Liver (tissue), 9 donors: Measurements from ENCODE around the gene FILIP1L. TPM values are rescaled to one million over a fixed set of nuclear protein-coding genes. Genes with fewer than 3 reads are reported as not detected.

Experiments used
- DNase-seq: peaks from one replicate; pipeline ENCODE4 v3.0.0-alpha.2; 2017; ENCODE audit warnings: low spot score
- H3K27ac ChIP-seq, 2 donors: one replicate each; pipeline ENCODE4 v1.7.0; 2013; ENCODE audit warnings: inconsistent platforms in 2 of 2, low read length in 2 of 2, control low read depth in 1 of 2, low read depth in 1 of 2, mild to moderate bottlenecking in 1 of 2
- H3K27me3 ChIP-seq, 4 donors: one replicate each; pipeline versions ENCODE4 v1.6.1 to v1.7.0; 2013; ENCODE audit warnings: low read length in 3 of 4, inconsistent platforms in 1 of 4, mild to moderate bottlenecking in 1 of 4, moderate library complexity in 1 of 4; ENCODE audit not compliant: control insufficient read depth in 4 of 4, insufficient read depth in 4 of 4
- H3K36me3 ChIP-seq, 4 donors: one replicate each; pipeline versions ENCODE4 v1.6.1 to v1.7.0; 2013; ENCODE audit warnings: low read length in 3 of 4, mild to moderate bottlenecking in 3 of 4, low read depth in 1 of 4, moderate library complexity in 1 of 4; ENCODE audit not compliant: control insufficient read depth in 4 of 4, insufficient read depth in 3 of 4
- H3K4me1 ChIP-seq, 4 donors: one replicate each; pipeline versions ENCODE4 v1.6.1 to v1.7.0; 2013; ENCODE audit warnings: low read length in 3 of 4, mild to moderate bottlenecking in 3 of 4, moderate library complexity in 1 of 4; ENCODE audit not compliant: control insufficient read depth in 4 of 4, insufficient read depth in 4 of 4
- H3K4me3 ChIP-seq, 3 donors: one replicate each; pipeline versions ENCODE4 v1.6.1 to v1.7.0; 2013; ENCODE audit warnings: low read length in 3 of 3, control low read depth in 1 of 3, low read depth in 1 of 3, mild to moderate bottlenecking in 1 of 3
- H3K9ac ChIP-seq, 2 donors: one replicate each; pipeline ENCODE4 v1.7.0; 2013; ENCODE audit warnings: low read length in 2 of 2, mild to moderate bottlenecking in 2 of 2, moderate library complexity in 2 of 2, control low read depth in 1 of 2, low read depth in 1 of 2
- H3K9me3 ChIP-seq, 4 donors: one replicate each; pipeline versions ENCODE4 v1.6.1 to v1.7.0; 2013; ENCODE audit warnings: low read length in 3 of 4; ENCODE audit not compliant: control insufficient read depth in 4 of 4
- EGR1 ChIP-seq, 2 donors: IDR thresholded peaks; 2 replicates each; pipeline ENCODE4 v1.6.1; 2016 to 2018; ENCODE audit warnings: antibody characterized with exemption in 2 of 2, low read depth in 2 of 2
- FOXA1 ChIP-seq: IDR thresholded peaks from 2 replicates; pipeline ENCODE4 v1.6.1; 2016; ENCODE audit warnings: antibody characterized with exemption
- FOXA2 ChIP-seq: IDR thresholded peaks from 2 replicates; pipeline ENCODE4 v1.6.1; 2016; ENCODE audit warnings: antibody characterized with exemption
- GABPA ChIP-seq, 2 donors: IDR thresholded peaks in 1 of 2; conservative IDR thresholded peaks in 1 of 2; 2 replicates each; pipeline ENCODE4 v1.6.1; 2016; ENCODE audit warnings: antibody characterized with exemption in 2 of 2, mild to moderate bottlenecking in 1 of 2, moderate library complexity in 1 of 2
- HNF4A ChIP-seq, 2 donors: conservative IDR thresholded peaks; 2 replicates each; pipeline ENCODE4 v1.6.1; 2016; ENCODE audit warnings: antibody characterized with exemption in 2 of 2, mild to moderate bottlenecking in 2 of 2
- HNF4G ChIP-seq: IDR thresholded peaks from 2 replicates; pipeline ENCODE4 v1.6.1; 2016; ENCODE audit warnings: antibody characterized with exemption
- JUND ChIP-seq, 2 donors: IDR thresholded peaks; 2 replicates each; pipeline ENCODE4 v1.6.1; 2016; ENCODE audit warnings: antibody characterized with exemption in 2 of 2
- NR2F2 ChIP-seq: IDR thresholded peaks from 2 replicates; pipeline ENCODE4 v1.6.1; 2016; ENCODE audit warnings: antibody characterized with exemption
- RAD21 ChIP-seq, 2 donors: IDR thresholded peaks; 2 replicates each; pipeline ENCODE4 v1.6.1; 2016; ENCODE audit warnings: antibody characterized with exemption in 2 of 2, mild to moderate bottlenecking in 2 of 2
- RXRA ChIP-seq, 2 donors: IDR thresholded peaks; 2 replicates each; pipeline ENCODE4 v1.6.1; 2017 to 2018; ENCODE audit warnings: antibody characterized with exemption in 2 of 2, mild to moderate bottlenecking in 1 of 2
- SP1 ChIP-seq: IDR thresholded peaks from 2 replicates; pipeline ENCODE4 v1.6.1; 2018; ENCODE audit warnings: antibody characterized with exemption, mild to moderate bottlenecking
- TAF1 ChIP-seq: conservative IDR thresholded peaks from 2 replicates; pipeline ENCODE4 v1.6.1; 2016; ENCODE audit warnings: antibody characterized with exemption, mild to moderate bottlenecking
- YY1 ChIP-seq: IDR thresholded peaks from 2 replicates; pipeline ENCODE4 v1.6.1; 2016; ENCODE audit warnings: antibody characterized with exemption, mild to moderate bottlenecking
- polyA plus RNA-seq, 2 donors: library from polyadenylated mRNA; stranded (reverse) in 1 of 2; unstranded in 1 of 2; fragments of 200-250 nt in 1 of 2; fragments of >200 nt in 1 of 2; fragmentation: Nextera tagmentation in 1 of 2; extraction: Ambion mirVana in 1 of 2; gene quantifications; one replicate each; pipeline versions ENCODE4 v1.2.1 to v1.2.3, GENCODE V29; 2013 to 2015
- total RNA-seq, 2 donors: library from RNA; depleted of rRNA; stranded (reverse); fragments of >200 nt; gene quantifications; one replicate each; pipeline ENCODE4 v1.2.3, GENCODE V29; 2014
- TF ChIP-seq, protein P1 (sequence below): IDR thresholded peaks from 2 replicates; pipeline ENCODE4 v1.6.1; 2016; ENCODE audit warnings: antibody characterized with exemption
- TF ChIP-seq, protein P2 (sequence below): IDR thresholded peaks from 2 replicates; pipeline ENCODE4 v1.6.1; 2016; ENCODE audit warnings: antibody characterized with exemption
- TF ChIP-seq, protein P3 (sequence below): IDR thresholded peaks from 2 replicates; pipeline ENCODE4 v1.6.1; 2016; ENCODE audit warnings: antibody characterized with exemption, mild to moderate bottlenecking
- TF ChIP-seq, protein P4 (sequence below): fragments of 150-350 bp; IDR thresholded peaks from 2 replicates; pipeline ENCODE4 v1.5.1; 2017; ENCODE audit warnings: improper control_type of control experiment, low read depth, low read length; ENCODE audit not compliant: missing input control
- TF ChIP-seq, protein P5 (sequence below): IDR thresholded peaks from 2 replicates; pipeline ENCODE4 v1.6.1; 2016; ENCODE audit warnings: antibody characterized with exemption
- donor health status: healthy.
- donor health status: healthy.
- donor health status: healthy.
- donor health status: healthy.
- donor health status: healthy.

The FILIP1L gene
- total and polyA plus RNA-seq, 4 donors = 1.4 to 6.5 (median 1.9) TPM

DNA sequence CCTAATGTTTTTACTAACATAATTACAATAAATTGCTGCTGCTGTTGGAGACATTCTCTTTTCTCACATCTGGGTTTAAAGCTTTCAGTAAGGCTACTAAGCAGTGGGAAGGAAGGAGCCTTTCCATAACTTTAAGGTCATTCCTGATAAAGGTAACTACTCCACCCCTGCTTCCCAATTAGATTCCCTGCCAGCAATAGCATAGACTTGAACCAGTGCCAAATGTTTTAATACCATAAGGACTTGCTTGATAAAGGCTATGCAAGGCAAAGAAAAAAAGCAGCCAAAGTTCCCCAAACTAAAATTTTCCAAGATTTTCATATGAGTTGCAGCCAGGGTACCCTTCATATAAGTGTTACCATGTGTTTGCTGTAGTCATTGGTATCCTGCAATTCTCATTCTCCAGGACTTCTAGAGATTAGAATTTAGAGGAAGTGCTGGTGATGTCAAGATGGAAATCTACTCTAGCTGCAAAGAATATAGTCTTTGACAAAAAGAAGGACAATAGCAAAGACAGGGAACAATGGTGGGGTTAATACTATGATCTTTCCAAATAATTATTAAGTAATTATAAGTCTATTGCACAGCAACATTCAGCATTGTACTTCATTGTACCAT is 106.1 kb downstream of the FILIP1L start:
- H3K9me3 ChIP-seq = no peaks in the 10 kb centered on the region
- no peak overlapping the region for H3K27ac ChIP-seq
- H3K4me3 ChIP-seq = no peak overlapping the region
- no peaks in the 10 kb centered on the region for H3K4me1 ChIP-seq
- H3K36me3 ChIP-seq = no peaks in the 10 kb centered on the region
- no peak overlapping the region for H3K9ac ChIP-seq
- TF ChIP-seq EGR1 (IDR thresholded peaks at IDR 0.05; ENCODE audit: low read depth in 2 of 2) (no peak), SP1 (no peak), FOXA1 (no peak), JUND (IDR thresholded peaks at IDR 0.05) (no peak), GABPA (IDR thresholded peaks at IDR 0.05 in 1 of 2, conservative IDR thresholded peaks at IDR 0.05 in 1 of 2) (no peak), FOXA2 (no peak), YY1 (no peak), NR2F2 (no peak), HNF4G (no peak), RXRA (IDR thresholded peaks at IDR 0.05) (no peak), RAD21 (IDR thresholded peaks at IDR 0.05) (no peak), TAF1 (no peak), HNF4A (conservative IDR thresholded peaks at IDR 0.05) (no peak)
- TF ChIP-seq, protein P1, sequence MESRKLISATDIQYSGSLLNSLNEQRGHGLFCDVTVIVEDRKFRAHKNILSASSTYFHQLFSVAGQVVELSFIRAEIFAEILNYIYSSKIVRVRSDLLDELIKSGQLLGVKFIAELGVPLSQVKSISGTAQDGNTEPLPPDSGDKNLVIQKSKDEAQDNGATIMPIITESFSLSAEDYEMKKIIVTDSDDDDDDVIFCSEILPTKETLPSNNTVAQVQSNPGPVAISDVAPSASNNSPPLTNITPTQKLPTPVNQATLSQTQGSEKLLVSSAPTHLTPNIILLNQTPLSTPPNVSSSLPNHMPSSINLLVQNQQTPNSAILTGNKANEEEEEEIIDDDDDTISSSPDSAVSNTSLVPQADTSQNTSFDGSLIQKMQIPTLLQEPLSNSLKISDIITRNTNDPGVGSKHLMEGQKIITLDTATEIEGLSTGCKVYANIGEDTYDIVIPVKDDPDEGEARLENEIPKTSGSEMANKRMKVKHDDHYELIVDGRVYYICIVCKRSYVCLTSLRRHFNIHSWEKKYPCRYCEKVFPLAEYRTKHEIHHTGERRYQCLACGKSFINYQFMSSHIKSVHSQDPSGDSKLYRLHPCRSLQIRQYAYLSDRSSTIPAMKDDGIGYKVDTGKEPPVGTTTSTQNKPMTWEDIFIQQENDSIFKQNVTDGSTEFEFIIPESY = no peak
- TF ChIP-seq, protein P2, sequence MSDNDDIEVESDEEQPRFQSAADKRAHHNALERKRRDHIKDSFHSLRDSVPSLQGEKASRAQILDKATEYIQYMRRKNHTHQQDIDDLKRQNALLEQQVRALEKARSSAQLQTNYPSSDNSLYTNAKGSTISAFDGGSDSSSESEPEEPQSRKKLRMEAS = no peak
- TF ChIP-seq, protein P3, sequence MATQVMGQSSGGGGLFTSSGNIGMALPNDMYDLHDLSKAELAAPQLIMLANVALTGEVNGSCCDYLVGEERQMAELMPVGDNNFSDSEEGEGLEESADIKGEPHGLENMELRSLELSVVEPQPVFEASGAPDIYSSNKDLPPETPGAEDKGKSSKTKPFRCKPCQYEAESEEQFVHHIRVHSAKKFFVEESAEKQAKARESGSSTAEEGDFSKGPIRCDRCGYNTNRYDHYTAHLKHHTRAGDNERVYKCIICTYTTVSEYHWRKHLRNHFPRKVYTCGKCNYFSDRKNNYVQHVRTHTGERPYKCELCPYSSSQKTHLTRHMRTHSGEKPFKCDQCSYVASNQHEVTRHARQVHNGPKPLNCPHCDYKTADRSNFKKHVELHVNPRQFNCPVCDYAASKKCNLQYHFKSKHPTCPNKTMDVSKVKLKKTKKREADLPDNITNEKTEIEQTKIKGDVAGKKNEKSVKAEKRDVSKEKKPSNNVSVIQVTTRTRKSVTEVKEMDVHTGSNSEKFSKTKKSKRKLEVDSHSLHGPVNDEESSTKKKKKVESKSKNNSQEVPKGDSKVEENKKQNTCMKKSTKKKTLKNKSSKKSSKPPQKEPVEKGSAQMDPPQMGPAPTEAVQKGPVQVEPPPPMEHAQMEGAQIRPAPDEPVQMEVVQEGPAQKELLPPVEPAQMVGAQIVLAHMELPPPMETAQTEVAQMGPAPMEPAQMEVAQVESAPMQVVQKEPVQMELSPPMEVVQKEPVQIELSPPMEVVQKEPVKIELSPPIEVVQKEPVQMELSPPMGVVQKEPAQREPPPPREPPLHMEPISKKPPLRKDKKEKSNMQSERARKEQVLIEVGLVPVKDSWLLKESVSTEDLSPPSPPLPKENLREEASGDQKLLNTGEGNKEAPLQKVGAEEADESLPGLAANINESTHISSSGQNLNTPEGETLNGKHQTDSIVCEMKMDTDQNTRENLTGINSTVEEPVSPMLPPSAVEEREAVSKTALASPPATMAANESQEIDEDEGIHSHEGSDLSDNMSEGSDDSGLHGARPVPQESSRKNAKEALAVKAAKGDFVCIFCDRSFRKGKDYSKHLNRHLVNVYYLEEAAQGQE = no peak
- TF ChIP-seq, protein P4, sequence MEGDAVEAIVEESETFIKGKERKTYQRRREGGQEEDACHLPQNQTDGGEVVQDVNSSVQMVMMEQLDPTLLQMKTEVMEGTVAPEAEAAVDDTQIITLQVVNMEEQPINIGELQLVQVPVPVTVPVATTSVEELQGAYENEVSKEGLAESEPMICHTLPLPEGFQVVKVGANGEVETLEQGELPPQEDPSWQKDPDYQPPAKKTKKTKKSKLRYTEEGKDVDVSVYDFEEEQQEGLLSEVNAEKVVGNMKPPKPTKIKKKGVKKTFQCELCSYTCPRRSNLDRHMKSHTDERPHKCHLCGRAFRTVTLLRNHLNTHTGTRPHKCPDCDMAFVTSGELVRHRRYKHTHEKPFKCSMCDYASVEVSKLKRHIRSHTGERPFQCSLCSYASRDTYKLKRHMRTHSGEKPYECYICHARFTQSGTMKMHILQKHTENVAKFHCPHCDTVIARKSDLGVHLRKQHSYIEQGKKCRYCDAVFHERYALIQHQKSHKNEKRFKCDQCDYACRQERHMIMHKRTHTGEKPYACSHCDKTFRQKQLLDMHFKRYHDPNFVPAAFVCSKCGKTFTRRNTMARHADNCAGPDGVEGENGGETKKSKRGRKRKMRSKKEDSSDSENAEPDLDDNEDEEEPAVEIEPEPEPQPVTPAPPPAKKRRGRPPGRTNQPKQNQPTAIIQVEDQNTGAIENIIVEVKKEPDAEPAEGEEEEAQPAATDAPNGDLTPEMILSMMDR = no peak
- TF ChIP-seq, protein P5, sequence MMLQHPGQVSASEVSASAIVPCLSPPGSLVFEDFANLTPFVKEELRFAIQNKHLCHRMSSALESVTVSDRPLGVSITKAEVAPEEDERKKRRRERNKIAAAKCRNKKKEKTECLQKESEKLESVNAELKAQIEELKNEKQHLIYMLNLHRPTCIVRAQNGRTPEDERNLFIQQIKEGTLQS = no peak
- DNase-seq = no peak
- H3K27me3 ChIP-seq = no peaks in the 10 kb centered on the region
